Stimulated activated CD4-positive, alpha-beta T cell treated with anti-CD3 and anti-CD28 coated beads, Interleukin-12 subunit alpha, Interleukin-12 subunit beta, amount 100 ng/mL, for 48 hours (primary cell): ENCODE measurements around the gene TRAPPC12.
"Not testable (repeated sequence)": the region's sequence is repeated elsewhere in the genome, so short reads cannot be mapped to it uniquely, and the experiment has no call there.

Source experiments
- DNase-seq, 3 donors: peaks; one replicate each; pipeline ENCODE4 v3.0.0-alpha.2; 2020; ENCODE audit warnings: low read depth in 2 of 3, low spot score in 1 of 3

TRAPPC12 gene

GRCh38 chr2:3430740-3431490, 51.4 kb downstream of the TRAPPC12 start:
- no peak for DNase-seq

- DNase-seq, result no peak
Observed at GRCh38 chr2:3432067-3432466, 52.6 kb downstream of the TRAPPC12 start.

GRCh38 chr2:3432693-3433338, 53.3 kb downstream of the TRAPPC12 start:
- no peak for DNase-seq

GRCh38 chr2:3433339-3433699, 53.8 kb downstream of the TRAPPC12 start:
- DNase-seq, result no peak

GRCh38 chr2:3433776-3434400, 54.4 kb downstream of the TRAPPC12 start:
- no peak for DNase-seq

- no peak for DNase-seq
Observed at GRCh38 chr2:3434654-3435053, 55.2 kb downstream of the TRAPPC12 start.

- DNase-seq, result no peak
Observed at GRCh38 chr2:3435445-3435844, 56.0 kb downstream of the TRAPPC12 start.

GRCh38 chr2:3440477-3440876, 61.0 kb downstream of the TRAPPC12 start:
- no peak for DNase-seq

- DNase-seq, result no peak
Observed at GRCh38 chr2:3441465-3441864, 62.0 kb downstream of the TRAPPC12 start.

- DNase-seq, result no peak
Observed at GRCh38 chr2:3442185-3442584, 62.7 kb downstream of the TRAPPC12 start.

- no peak for DNase-seq
Observed at GRCh38 chr2:3443083-3443482, 63.6 kb downstream of the TRAPPC12 start.

GRCh38 chr2:3443506-3444084, 64.1 kb downstream of the TRAPPC12 start:
- DNase-seq, result no peak

- no peak for DNase-seq
Observed at GRCh38 chr2:3445891-3446290, 66.4 kb downstream of the TRAPPC12 start.

- no peak for DNase-seq
Observed at GRCh38 chr2:3446381-3446780, 66.9 kb downstream of the TRAPPC12 start.

- DNase-seq, result not testable (repeated sequence)
Observed at GRCh38 chr2:3447186-3447585, 67.7 kb downstream of the TRAPPC12 start.

GRCh38 chr2:3447789-3448317, 68.4 kb downstream of the TRAPPC12 start:
- DNase-seq, result no peak

- DNase-seq, result not testable (repeated sequence)
Observed at GRCh38 chr2:3448441-3448911, 69.0 kb downstream of the TRAPPC12 start.

GRCh38 chr2:3449086-3449485, 69.6 kb downstream of the TRAPPC12 start:
- DNase-seq, result no peak

GRCh38 chr2:3449936-3450335, 70.4 kb downstream of the TRAPPC12 start:
- no peak for DNase-seq

- no peak for DNase-seq
Observed at GRCh38 chr2:3450385-3451010, 71.0 kb downstream of the TRAPPC12 start.

- DNase-seq, result no peak
Observed at GRCh38 chr2:3451169-3451568, 71.7 kb downstream of the TRAPPC12 start.
